NOMO-1 treated with dmso at 0.1 percent for 144 hours (cell line): ENCODE measurements around the gene PARN.
A peak's percentile ranks its signal among the peaks of the same experiment; 100 is the strongest.
"Not testable (repeated sequence)": the region's sequence is repeated elsewhere in the genome, so short reads cannot be mapped to it uniquely, and the experiment has no call there.

Source experiments
- DNase-seq: peaks from one replicate; lab custom pipeline; 2025; ENCODE audit not compliant: unreplicated experiment; lab: John Stamatoyannopoulos, UW

Gene PARN

DNA sequence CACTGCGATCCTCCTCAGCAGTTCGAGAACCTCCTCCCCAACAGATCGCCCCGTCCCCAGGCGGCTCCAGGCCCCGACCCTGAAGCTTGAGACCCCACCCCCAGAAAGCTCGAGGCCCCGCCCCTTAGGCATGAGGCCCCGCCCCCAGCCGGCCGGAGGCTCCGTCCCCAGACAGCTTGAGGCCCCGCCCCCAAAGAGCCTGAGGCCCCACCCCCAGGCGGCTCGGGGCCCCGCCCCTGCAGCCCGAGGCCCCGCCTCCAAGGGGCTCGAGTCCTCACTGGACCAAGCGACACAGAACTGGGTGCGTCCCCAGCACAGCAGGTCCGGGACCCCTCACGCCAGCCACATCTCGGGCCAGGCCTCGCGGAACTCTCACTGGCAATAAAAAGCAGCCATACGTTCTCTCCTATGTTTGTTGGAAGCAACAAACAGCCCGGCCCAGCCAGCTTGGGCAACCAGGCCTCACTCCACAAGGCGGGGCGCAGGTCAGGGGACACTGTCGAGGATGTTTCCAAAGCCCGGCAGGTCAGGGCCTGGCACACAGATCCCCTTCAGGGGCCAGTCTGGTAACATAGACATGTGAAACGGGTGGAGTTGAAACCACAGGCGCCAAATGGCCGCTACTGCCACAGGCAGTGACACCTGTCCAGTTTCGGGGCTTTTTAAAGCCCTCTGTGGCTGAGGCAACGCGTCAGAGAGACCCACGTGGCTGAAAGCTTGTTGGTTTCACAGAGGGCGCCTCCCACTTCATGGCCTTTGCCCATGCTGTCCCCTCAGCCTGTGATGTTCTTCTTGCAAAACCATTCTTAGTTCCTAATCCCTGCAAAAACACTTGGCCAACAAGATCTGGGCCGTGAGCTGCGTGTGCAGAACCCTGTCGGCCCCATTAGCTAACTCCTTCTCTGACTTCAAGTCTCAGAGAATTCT, 224.2 kb downstream of the PARN start:
- no peak for DNase-seq

GRCh38 chr16:14403001-14403389, 227.1 kb downstream of the PARN start:
- not testable (repeated sequence) for DNase-seq

GRCh38 chr16:14402114-14403000, 227.7 kb downstream of the PARN start:
- not testable (repeated sequence) for DNase-seq

- DNase-seq = not testable (repeated sequence)
Measured at GRCh38 chr16:14401711-14402061, 228.4 kb downstream of the PARN start.

- not testable (repeated sequence) for DNase-seq
Measured at GRCh38 chr16:14400978-14401710, 228.9 kb downstream of the PARN start.

- no peak for DNase-seq
Measured at GRCh38 chr16:14400285-14400977, 229.6 kb downstream of the PARN start.

GRCh38 chr16:14399378-14400284, 230.4 kb downstream of the PARN start:
- peak; percentile 31 for DNase-seq

DNA sequence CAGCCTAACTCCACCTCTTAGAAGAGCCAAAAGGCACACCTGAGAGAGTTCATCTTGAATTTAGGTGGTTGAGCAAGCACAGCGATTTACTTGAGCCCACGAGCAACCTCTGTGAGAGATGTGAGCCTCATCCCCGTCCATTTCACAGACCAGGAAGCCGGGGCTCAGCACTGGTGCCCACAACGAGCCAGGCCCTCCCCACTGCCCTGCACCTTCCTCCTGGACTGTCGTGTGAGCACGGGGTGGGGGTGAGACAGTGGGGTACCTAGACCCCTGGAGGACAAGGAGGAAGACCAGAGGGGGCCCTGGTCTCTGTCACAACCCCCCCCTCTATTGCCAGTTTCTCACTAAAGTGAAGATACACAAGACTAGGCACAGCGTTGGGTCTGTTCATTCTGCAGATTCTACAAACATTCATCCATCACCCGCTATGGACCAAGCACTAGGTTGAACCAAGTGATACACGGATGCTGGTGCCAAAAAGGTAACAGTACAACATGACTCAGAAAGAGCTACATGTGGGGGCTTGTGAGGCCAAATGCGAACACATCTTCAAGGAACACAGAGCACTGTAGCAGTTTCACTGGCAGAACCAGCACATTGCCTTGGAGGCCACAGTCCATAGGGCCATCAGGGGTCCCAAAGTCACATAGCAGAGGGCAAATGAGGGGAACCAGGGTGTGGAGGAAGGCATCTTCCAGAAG, 231.9 kb downstream of the PARN start:
- no peak for DNase-seq

- DNase-seq = not testable (repeated sequence)
Measured at GRCh38 chr16:14395710-14396304, 234.3 kb downstream of the PARN start.

- DNase-seq = no peak
Measured at GRCh38 chr16:14394834-14395233, 235.2 kb downstream of the PARN start.

DNA sequence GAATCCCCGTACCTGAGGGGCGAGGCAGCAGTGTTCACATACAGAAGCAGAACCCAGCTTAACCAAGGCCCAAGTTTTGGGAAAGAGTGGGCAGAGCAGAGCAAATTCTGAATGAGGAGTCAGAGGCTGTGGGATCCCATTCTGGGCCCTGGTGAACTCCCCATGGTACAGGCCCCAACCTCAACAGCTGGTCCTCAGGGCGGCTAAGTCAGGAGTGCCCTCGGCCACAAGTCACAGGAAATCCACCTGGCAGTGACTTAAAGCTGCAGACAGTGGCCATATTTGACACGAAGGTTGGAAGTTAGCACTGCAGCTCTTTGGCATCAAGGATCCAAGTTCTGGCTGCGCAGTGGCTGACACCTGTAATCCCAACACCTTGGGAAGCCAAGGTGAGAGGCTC, 237.1 kb downstream of the PARN start:
- DNase-seq = no peak

DNA sequence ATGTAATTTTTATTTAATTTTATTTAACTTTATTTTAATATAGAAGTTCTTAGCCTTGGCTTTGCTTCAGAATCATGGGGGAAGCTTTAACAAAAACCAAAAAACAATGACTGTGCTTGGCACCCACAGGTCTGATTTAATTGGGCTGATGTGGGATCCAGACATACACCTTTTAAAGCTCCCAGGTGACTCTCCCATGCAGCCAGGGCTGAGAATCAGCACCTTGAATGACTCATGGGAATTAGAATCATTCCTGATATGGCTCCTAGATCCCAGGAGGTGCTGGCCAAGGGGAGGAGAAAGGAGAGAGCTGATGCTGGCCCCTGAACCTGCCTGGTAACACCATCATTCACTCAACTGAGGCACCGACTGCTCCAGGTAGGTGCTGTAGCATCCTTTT, 240.7 kb downstream of the PARN start:
- no peak for DNase-seq

GRCh38 chr16:14388243-14388642, 241.8 kb downstream of the PARN start:
- DNase-seq = no peak

GRCh38 chr16:14386115-14386514, 243.9 kb downstream of the PARN start:
- DNase-seq = no peak
